ENCODE measurements around the gene ZFYVE19. TPM values are rescaled to one million over a fixed set of nuclear protein-coding genes. Genes with fewer than 3 reads are reported as not detected.

The ZFYVE19 gene
- total RNA-seq, 1 donor from 2014 or later: 25.2 TPM

- Mint-ChIP-seq H3K4me3 (no peak overlapping the region), H3K4me1 (peaks cover 15% of the 10 kb centered on the region), H3K36me3 (ENCODE audit: low read depth) (peaks cover 19% of the 10 kb centered on the region), H3K27me3 (no peaks in the 10 kb centered on the region), H3K9me3 (no peaks in the 10 kb centered on the region), H3K27ac (peak overlapping the region; percentile 24)
- ChIA-PET CTCF (interaction anchor here (0.8 to 3.6 kb wide), 2 partner anchors 41 to 268 kb away, joined by 3 to 12 read pairs; no protein-coding TSS in a partner anchor), POLR2A (interaction anchor here (1.3 kb wide), 1 partner anchor 17 kb away, joined by 3 read pairs; no protein-coding TSS in a partner anchor)
- ATAC-seq (ENCODE audit: low read depth): no peak
- DNase-seq: no peak
- TF ChIP-seq CTCF (IDR thresholded peaks at IDR 0.05): no peak
- intact Hi-C loops (cut with micrococcal nuclease): loop anchor here (10.0 kb wide), 1 partner anchor 423 kb away; no protein-coding TSS in a partner anchor
These were observed 19.5 kb upstream of the ZFYVE19 start for GRCh38 chr15:40787344-40787841.

GRCh38 chr15:40787991-40788390, 18.9 kb upstream of the ZFYVE19 start:
- Mint-ChIP-seq H3K4me1 (peaks cover 11% of the 10 kb centered on the region), H3K9me3 (no peaks in the 10 kb centered on the region), H3K27ac (no peak overlapping the region), H3K4me3 (no peak overlapping the region), H3K27me3 (no peaks in the 10 kb centered on the region), H3K36me3 (ENCODE audit: low read depth) (peaks cover 18% of the 10 kb centered on the region)
- ChIA-PET POLR2A (no interaction called here), CTCF (interaction anchor here (0.8 to 3.6 kb wide), 2 partner anchors 41 to 269 kb away, joined by 3 to 12 read pairs; no protein-coding TSS in a partner anchor)
- intact Hi-C loops (cut with micrococcal nuclease): loop anchor here (10.0 kb wide), 1 partner anchor 423 kb away; no protein-coding TSS in a partner anchor
- TF ChIP-seq CTCF (IDR thresholded peaks at IDR 0.05): no peak
- no peak for DNase-seq
- no peak for ATAC-seq (ENCODE audit: low read depth)

GRCh38 chr15:40789119-40789518, 17.8 kb upstream of the ZFYVE19 start:
- Mint-ChIP-seq H3K4me1 (peaks cover 11% of the 10 kb centered on the region), H3K36me3 (ENCODE audit: low read depth) (peaks cover 23% of the 10 kb centered on the region), H3K27ac (no peak overlapping the region), H3K9me3 (no peaks in the 10 kb centered on the region), H3K4me3 (no peak overlapping the region), H3K27me3 (no peaks in the 10 kb centered on the region)
- CTCF ChIA-PET: interaction anchor here (0.6 kb wide), 2 partner anchors 42 to 70 kb away, joined by 3 to 6 read pairs; no protein-coding TSS in a partner anchor
- TF ChIP-seq CTCF (IDR thresholded peaks at IDR 0.05): no peak
- intact Hi-C loops (cut with micrococcal nuclease): loop anchor here (10.0 kb wide), 1 partner anchor 424 kb away; no protein-coding TSS in a partner anchor
- no peak for ATAC-seq (ENCODE audit: low read depth)
- POLR2A ChIA-PET: interaction anchor here (0.5 to 0.6 kb wide), 2 partner anchors 46 to 528 kb away, joined by 4 to 6 read pairs; no protein-coding TSS in a partner anchor
- DNase-seq: no peak

- DNase-seq: no peak
- intact Hi-C loops (cut with micrococcal nuclease): loop anchor here (10.0 kb wide), 1 partner anchor 425 kb away; no protein-coding TSS in a partner anchor
- H3K9me3 Mint-ChIP-seq: no peaks in the 10 kb centered on the region
These were observed 16.9 kb upstream of the ZFYVE19 start for GRCh38 chr15:40789999-40790398.

More at GRCh38 chr15:40789999-40790398, 16.9 kb upstream of the ZFYVE19 start:
- CTCF ChIA-PET: interaction anchor here (0.6 to 1.5 kb wide), 3 partner anchors 8 to 51 kb away, joined by 3 to 6 read pairs (median 6); no protein-coding TSS in a partner anchor
- Mint-ChIP-seq H3K36me3 (ENCODE audit: low read depth) (peaks cover 19% of the 10 kb centered on the region), H3K4me1 (peaks cover 11% of the 10 kb centered on the region), H3K27me3 (no peaks in the 10 kb centered on the region), H3K27ac (no peak overlapping the region), H3K4me3 (no peak overlapping the region)
- no peak for TF ChIP-seq CTCF (IDR thresholded peaks at IDR 0.05)
- no peak for ATAC-seq (ENCODE audit: low read depth)
- POLR2A ChIA-PET: interaction anchor here (0.7 kb wide), 1 partner anchor 20 kb away, joined by 6 read pairs; the partner anchor contains the start of gene C15orf62
